PFSK-1 (cell line): ENCODE measurements around the gene ENOPH1.

Experiments
- POLR2AphosphoS5 ChIP-seq: IDR thresholded peaks from 2 replicates; pipeline ENCODE4 v1.6.1; 2012; ENCODE audit warnings: low read depth, mild to moderate bottlenecking, control low read depth, low read length, moderate library complexity
- REST ChIP-seq, 2 experiments: IDR thresholded peaks; 2 replicates each; pipeline versions ENCODE4 v1.6.1 to v1.8.0; 2011 to 2012; ENCODE audit warnings: low read depth in 2 of 2, low read length in 2 of 2, control low read depth in 1 of 2, inconsistent platforms in 1 of 2, mild to moderate bottlenecking in 1 of 2, moderate library complexity in 1 of 2; ENCODE audit not compliant: insufficient read depth in 1 of 2

DNA sequence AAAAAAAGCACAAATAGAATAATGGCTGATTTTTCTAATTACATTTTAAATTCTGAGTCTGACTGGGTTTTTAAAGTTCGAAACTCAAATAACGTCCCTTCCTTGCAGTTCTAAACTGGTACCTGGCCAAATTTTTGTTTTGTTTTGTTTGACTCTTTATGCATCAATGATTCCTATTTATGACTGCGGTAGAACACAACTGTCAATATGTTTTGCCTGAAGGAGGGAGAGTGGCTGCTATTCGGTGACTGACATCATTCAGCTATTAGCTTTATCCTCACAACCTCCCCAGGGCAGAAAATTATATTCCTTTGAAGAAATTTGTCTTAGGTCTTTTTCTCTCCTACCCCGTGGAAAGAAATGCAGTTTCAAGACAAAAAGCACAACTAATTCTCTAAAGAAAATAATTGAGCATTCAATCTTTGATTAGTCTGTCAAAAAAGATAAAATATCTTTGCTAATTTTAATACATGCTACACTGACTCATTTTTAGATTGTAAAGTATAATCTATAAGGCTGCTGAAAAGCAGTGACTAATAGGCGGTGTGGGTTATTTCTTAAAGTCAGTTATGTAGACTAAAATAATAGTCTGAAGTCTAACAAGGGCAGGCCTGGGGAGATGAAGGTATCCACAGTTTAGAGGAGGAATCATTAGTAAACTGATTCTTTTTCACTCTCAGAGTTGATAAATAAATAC is 69.5 kb downstream of the ENOPH1 start:
- TF ChIP-seq POLR2AphosphoS5, result no peak
- TF ChIP-seq REST (IDR thresholded peaks at IDR 0.05; ENCODE audit: insufficient read depth in 1 of 2, low read depth in 2 of 2, low read length in 2 of 2), result no peak
